Tibial nerve (tissue), 4 donors: ENCODE data around the gene NNT. TPM values are rescaled to one million over a fixed set of nuclear protein-coding genes. Genes with fewer than 3 reads are reported as not detected.

ENCODE experiments used
- DNase-seq, 2 donors: peaks; one replicate each; pipeline ENCODE4 v3.0.0-alpha.2; 2019; ENCODE audit warnings: low spot score in 2 of 2
- H3K27ac ChIP-seq, 4 donors: fragments of 200-600 bp; sonication (generic) in 3 of 4; one replicate each; pipeline ENCODE4 v1.5.1; 2017 to 2019; ENCODE audit warnings: mild to moderate bottlenecking in 1 of 4
- H3K27me3 ChIP-seq, 2 donors: fragments of 200-600 bp; sonication (generic) in 1 of 2; one replicate each; pipeline versions ENCODE4 v1.5.1 to v1.6.0; 2017 to 2019
- H3K36me3 ChIP-seq, 3 donors: fragments of 200-600 bp; sonication (generic); one replicate each; pipeline ENCODE4 v1.5.1; 2018 to 2019
- H3K4me1 ChIP-seq, 4 donors: fragments of 200-600 bp; sonication (generic) in 3 of 4; one replicate each; pipeline ENCODE4 v1.5.1; 2017 to 2019
- H3K4me3 ChIP-seq, 4 donors: fragments of 200-600 bp; sonication (generic) in 3 of 4; one replicate each; pipeline ENCODE4 v1.5.1; 2017 to 2019; ENCODE audit warnings: mild to moderate bottlenecking in 1 of 4, moderate library complexity in 1 of 4
- H3K9me3 ChIP-seq, 4 donors: fragments of 200-600 bp; sonication (generic) in 3 of 4; one replicate each; pipeline ENCODE4 v1.5.1; 2017 to 2019
- EP300 ChIP-seq, 2 donors: sonication (generic); formaldehyde crosslinking; IDR thresholded peaks; one replicate each; pipeline ENCODE4 v1.6.1; 2017; ENCODE audit warnings: antibody characterized with exemption in 2 of 2, mild to moderate bottlenecking in 1 of 2
- POLR2A ChIP-seq, 2 donors: fragments of 450-650 bp; IDR thresholded peaks; one replicate each; pipeline ENCODE4 v1.6.1; 2017; ENCODE audit warnings: antibody characterized with exemption in 2 of 2, mild to moderate bottlenecking in 2 of 2, moderate library complexity in 2 of 2
- WGBS, 2 donors: methylation state at CpG; one replicate each; pipeline ENCODE4 v1.1.5; 2018; 5-methylcytosine and 5-hydroxymethylcytosine counted together
- total RNA-seq, 4 donors: library from RNA; depleted of rRNA; stranded (reverse); fragments of >200 nt; gene quantifications; one replicate each; pipeline ENCODE4 v1.1.0, GENCODE V29; 2016
- TF ChIP-seq, protein P1 (sequence below), 5 experiments: fragments of 200-600 bp in 3 of 5; fragments of 450-650 bp in 2 of 5; sonication (generic) in 3 of 5; IDR thresholded peaks; one replicate each; pipeline ENCODE4 v1.5.1; 2016 to 2019; ENCODE audit warnings: antibody characterized with exemption in 5 of 5, mild to moderate bottlenecking in 3 of 5, moderate library complexity in 2 of 5

The NNT gene
- total RNA-seq, 4 donors from 2014 or later: 36.3 to 47.1 (median 42.7) TPM

DNA sequence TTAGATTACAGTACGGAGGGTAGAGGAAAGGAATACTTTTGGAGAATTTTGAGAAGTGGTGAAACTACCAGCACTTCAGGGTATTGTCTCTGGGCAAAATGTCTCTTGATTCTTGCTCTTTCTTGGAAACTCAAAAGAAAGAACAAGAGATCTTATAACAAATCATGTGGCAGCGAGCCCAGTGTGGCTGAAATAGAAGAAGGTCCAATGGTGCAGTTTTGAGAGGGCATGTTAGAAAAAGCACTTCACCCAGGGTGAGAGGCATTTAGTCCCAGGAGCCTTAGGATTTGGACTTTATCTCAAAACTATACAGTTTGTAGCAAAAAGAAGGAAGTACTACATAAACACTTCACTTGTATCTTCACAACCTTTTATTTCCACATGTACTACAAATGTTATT lies 39.4 kb downstream of the NNT start:
- no peak for DNase-seq
- 63 to 64% methylated on average over 2 of the region's 2 CpGs for WGBS, 2 donors
- H3K4me3 ChIP-seq: no peak overlapping the region
- no peaks in the 10 kb centered on the region for H3K9me3 ChIP-seq
- no peaks in the 10 kb centered on the region for H3K27me3 ChIP-seq
- peak overlapping the region in 1 of 4 donors; percentile 44 for H3K27ac ChIP-seq
- peaks cover 0 to 10% (median 0%) of the 10 kb centered on the region in 3 donors for H3K36me3 ChIP-seq
- TF ChIP-seq EP300 (IDR thresholded peaks at IDR 0.05): no peak
- TF ChIP-seq POLR2A (IDR thresholded peaks at IDR 0.05): no peak
- TF ChIP-seq, protein P1, sequence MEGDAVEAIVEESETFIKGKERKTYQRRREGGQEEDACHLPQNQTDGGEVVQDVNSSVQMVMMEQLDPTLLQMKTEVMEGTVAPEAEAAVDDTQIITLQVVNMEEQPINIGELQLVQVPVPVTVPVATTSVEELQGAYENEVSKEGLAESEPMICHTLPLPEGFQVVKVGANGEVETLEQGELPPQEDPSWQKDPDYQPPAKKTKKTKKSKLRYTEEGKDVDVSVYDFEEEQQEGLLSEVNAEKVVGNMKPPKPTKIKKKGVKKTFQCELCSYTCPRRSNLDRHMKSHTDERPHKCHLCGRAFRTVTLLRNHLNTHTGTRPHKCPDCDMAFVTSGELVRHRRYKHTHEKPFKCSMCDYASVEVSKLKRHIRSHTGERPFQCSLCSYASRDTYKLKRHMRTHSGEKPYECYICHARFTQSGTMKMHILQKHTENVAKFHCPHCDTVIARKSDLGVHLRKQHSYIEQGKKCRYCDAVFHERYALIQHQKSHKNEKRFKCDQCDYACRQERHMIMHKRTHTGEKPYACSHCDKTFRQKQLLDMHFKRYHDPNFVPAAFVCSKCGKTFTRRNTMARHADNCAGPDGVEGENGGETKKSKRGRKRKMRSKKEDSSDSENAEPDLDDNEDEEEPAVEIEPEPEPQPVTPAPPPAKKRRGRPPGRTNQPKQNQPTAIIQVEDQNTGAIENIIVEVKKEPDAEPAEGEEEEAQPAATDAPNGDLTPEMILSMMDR (IDR thresholded peaks at IDR 0.05): no peak
- peaks cover 0 to 50% (median 12%) of the 10 kb centered on the region in 4 donors for H3K4me1 ChIP-seq

DNA sequence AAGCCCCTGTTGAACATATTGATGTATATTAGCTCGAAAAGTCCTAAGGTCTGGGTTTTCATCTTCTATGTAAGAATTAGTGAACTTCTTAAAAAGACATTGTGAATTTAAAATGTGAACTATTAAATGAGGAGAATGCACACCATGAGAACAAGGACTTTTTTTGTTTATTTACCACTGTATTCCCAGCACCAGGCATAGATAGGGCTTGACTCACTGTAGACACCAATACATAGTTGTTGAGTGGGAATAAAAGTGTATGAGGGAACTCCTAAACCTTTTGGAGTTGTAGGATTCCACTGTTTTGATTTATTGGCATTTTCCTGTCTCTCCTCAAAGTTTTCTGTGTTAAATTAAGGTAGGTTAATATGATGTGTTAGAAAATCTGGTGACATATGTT lies 40.3 kb downstream of the NNT start:
- DNase-seq: no peak
- H3K9me3 ChIP-seq: no peaks in the 10 kb centered on the region
- H3K27me3 ChIP-seq: no peaks in the 10 kb centered on the region
- TF ChIP-seq EP300 (IDR thresholded peaks at IDR 0.05) (no peak), POLR2A (IDR thresholded peaks at IDR 0.05) (no peak)
- TF ChIP-seq, protein P1 (IDR thresholded peaks at IDR 0.05): no peak
- H3K4me1 ChIP-seq: peaks cover 0 to 44% (median 12%) of the 10 kb centered on the region in 4 donors
- 84 to 85% methylated on average over 1 of the region's 1 CpG for WGBS, 2 donors
- H3K36me3 ChIP-seq: peaks cover 0 to 10% (median 0%) of the 10 kb centered on the region in 3 donors
- no peak overlapping the region for H3K4me3 ChIP-seq
- H3K27ac ChIP-seq: peak overlapping the region in 1 of 4 donors; percentile 4

DNA sequence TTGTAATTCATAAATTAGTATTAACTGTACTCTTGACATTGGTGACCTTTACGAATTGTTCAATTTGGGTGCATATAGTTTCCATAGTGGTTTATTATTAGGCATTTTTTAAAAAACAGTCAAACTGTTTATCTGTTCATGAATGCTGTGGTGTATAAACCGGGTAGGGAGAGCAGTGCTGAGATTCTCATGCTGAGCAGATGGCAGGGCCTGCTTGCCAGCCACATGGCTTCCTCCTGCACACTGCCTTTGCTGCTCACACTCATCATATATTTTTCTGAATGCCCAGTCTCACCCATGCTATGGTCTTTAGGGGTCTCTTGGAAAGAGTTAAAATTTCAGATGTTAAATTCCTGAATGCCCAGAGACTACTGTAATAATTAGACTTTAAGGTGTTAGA lies 40.8 kb downstream of the NNT start:
- DNase-seq: no peak
- no peak for TF ChIP-seq EP300 (IDR thresholded peaks at IDR 0.05)
- Histone ChIP-seq H3K9me3 (no peaks in the 10 kb centered on the region), H3K27me3 (no peaks in the 10 kb centered on the region), H3K4me3 (no peak overlapping the region), H3K27ac (no peak overlapping the region), H3K4me1 (peaks cover 0 to 44% (median 11%) of the 10 kb centered on the region in 4 donors), H3K36me3 (peaks cover 0 to 11% (median 0%) of the 10 kb centered on the region in 3 donors)
- WGBS, 2 donors: 70 to 75% methylated on average over 2 of the region's 2 CpGs

DNA sequence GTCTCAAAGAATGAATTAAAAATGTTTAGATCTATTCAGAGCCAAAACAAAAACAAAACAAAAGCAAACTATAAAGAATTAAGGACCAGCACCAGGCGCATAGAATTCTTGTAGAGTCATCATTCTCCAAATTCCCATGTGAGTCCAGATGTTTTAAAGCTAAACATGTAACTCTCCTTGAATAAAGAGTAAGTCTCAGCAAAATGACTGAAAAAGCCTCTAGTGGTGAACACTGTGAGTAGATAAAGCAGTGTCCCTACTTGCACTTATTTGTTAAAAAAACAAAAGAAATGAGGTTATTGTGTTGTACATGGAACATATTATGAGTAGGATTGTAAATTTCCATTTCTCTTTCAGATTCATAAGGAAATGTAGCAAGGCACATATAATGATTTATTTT lies 44.0 kb downstream of the NNT start:
- no peaks in the 10 kb centered on the region for H3K27me3 ChIP-seq
- H3K9me3 ChIP-seq: no peaks in the 10 kb centered on the region
- no peak for DNase-seq
- WGBS, 2 donors: 55 to 57% methylated on average over 1 of the region's 1 CpG
- TF ChIP-seq, protein P1 (IDR thresholded peaks at IDR 0.05): no peak
- no peak for TF ChIP-seq POLR2A (IDR thresholded peaks at IDR 0.05)
- TF ChIP-seq EP300 (IDR thresholded peaks at IDR 0.05): no peak
- peaks cover 0 to 21% (median 3%) of the 10 kb centered on the region in 4 donors for H3K4me1 ChIP-seq
- H3K4me3 ChIP-seq: no peak overlapping the region
- no peak overlapping the region for H3K27ac ChIP-seq
- peaks cover 0 to 38% (median 20%) of the 10 kb centered on the region in 3 donors for H3K36me3 ChIP-seq

DNA sequence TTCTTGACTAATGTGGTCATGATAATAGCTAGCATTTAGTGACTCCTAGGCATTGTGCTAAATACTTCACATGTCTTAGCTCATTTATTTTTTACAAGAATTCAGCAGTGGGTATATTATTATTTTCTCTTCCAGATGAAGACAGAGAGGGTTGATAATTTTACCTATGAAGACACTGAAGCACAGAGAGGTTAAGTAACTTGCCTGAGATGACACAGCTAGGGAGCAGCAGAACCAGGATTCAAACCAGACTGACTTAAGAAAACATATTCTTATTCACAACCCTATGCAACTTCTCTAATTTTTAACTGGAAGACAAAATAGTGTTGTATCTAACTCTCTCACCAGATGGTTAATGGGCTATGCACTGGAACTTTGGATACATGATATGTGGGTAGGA lies 44.8 kb downstream of the NNT start:
- Histone ChIP-seq H3K27ac (no peak overlapping the region), H3K36me3 (peaks cover 0 to 46% (median 21%) of the 10 kb centered on the region in 3 donors), H3K9me3 (no peaks in the 10 kb centered on the region), H3K4me3 (no peak overlapping the region), H3K4me1 (peaks cover 0 to 18% (median 0%) of the 10 kb centered on the region in 4 donors), H3K27me3 (no peaks in the 10 kb centered on the region)
- TF ChIP-seq POLR2A (IDR thresholded peaks at IDR 0.05): no peak
- no peak for TF ChIP-seq EP300 (IDR thresholded peaks at IDR 0.05)
- TF ChIP-seq, protein P1 (IDR thresholded peaks at IDR 0.05): no peak
- no peak for DNase-seq
